T-helper 17 cell (primary cell): ENCODE results near the gene SERPINA5. TPM values are rescaled to one million over a fixed set of nuclear protein-coding genes. Genes with fewer than 3 reads are reported as not detected.

Experiments used
- ATAC-seq: fragments of 150-1000 bp; cut with Tn5 transposase; 2 replicates; pipeline ENCODE4 v1.10.0; 2021; ENCODE audit warnings: mild to moderate bottlenecking, moderate library complexity
- DNase-seq, 3 donors: peaks; one replicate each; pipeline versions ENCODE4 v3.0.0 to v3.0.0-alpha.2; 2020 to 2021
- H3K9me3 ChIP-seq: one replicate; pipeline ENCODE4 v1.7.0; 2013; ENCODE audit warnings: low read length, mild to moderate bottlenecking; ENCODE audit not compliant: control insufficient read depth, poor library complexity, severe bottlenecking
- H3K27ac Mint-ChIP-seq: one replicate; pipeline ENCODE4 v1.8.0; 2022; ENCODE audit warnings: mild to moderate bottlenecking, moderate library complexity, mixed read lengths
- H3K27me3 Mint-ChIP-seq: one replicate; pipeline ENCODE4 v1.8.0; 2022; ENCODE audit warnings: mixed read lengths
- H3K36me3 Mint-ChIP-seq: one replicate; pipeline ENCODE4 v1.8.0; 2022; ENCODE audit warnings: low read depth, mixed read lengths
- H3K4me1 Mint-ChIP-seq: one replicate; pipeline ENCODE4 v1.8.0; 2022; ENCODE audit warnings: mild to moderate bottlenecking, mixed read lengths
- H3K4me3 Mint-ChIP-seq: one replicate; pipeline ENCODE4 v1.8.0; 2022; ENCODE audit warnings: mild to moderate bottlenecking, moderate library complexity, mixed read lengths
- total RNA-seq, 4 donors: library from RNA in 2 of 4; stranded (reverse) in 2 of 4; gene quantifications; one replicate each; pipeline ENCODE4 v1.2.3 and lab custom pipeline; 2022 to 2026

Gene SERPINA5
- total RNA-seq (not detected), total RNA-seq (lab: John Stamatoyannopoulos, UW) (0 reads per million in 2 donors)

- peaks cover 2% of the 10 kb centered on the region for H3K36me3 Mint-ChIP-seq
- ATAC-seq: no peak
- no peak within 1 kb of the TSS for H3K4me3 Mint-ChIP-seq
- no peaks in the 10 kb centered on the region for H3K9me3 ChIP-seq
- no peak within 1 kb of the TSS for H3K27ac Mint-ChIP-seq
- no peaks in the 10 kb centered on the region for H3K4me1 Mint-ChIP-seq
- H3K27me3 Mint-ChIP-seq: peaks cover 35% of the 10 kb centered on the region
- no peak for DNase-seq
These were observed at the start of gene SERPINA5 for GRCh38 chr14:94581127-94581999. Gene SERPINA5, plus strand, starts transcription at chr14:94581426. Its CDS starts 5,937 bp downstream, at chr14:94587363.

GRCh38 chr14:94532447-94532846 lies 48.8 kb upstream of the SERPINA5 start:
- Mint-ChIP-seq H3K4me1 (no peaks in the 10 kb centered on the region), H3K27ac (no peak overlapping the region), H3K27me3 (peaks cover 14% of the 10 kb centered on the region), H3K4me3 (no peak overlapping the region), H3K36me3 (no peaks in the 10 kb centered on the region)
- ATAC-seq: no peak
- no peak for DNase-seq
- no peaks in the 10 kb centered on the region for H3K9me3 ChIP-seq

GRCh38 chr14:94535506-94535905 lies 45.7 kb upstream of the SERPINA5 start:
- no peak for DNase-seq
- Mint-ChIP-seq H3K4me3 (no peak overlapping the region), H3K27ac (no peak overlapping the region), H3K27me3 (peaks cover 29% of the 10 kb centered on the region), H3K36me3 (no peaks in the 10 kb centered on the region), H3K4me1 (no peaks in the 10 kb centered on the region)
- no peak for ATAC-seq
- no peaks in the 10 kb centered on the region for H3K9me3 ChIP-seq

GRCh38 chr14:94536836-94537235 lies 44.4 kb upstream of the SERPINA5 start:
- DNase-seq (no peak), ATAC-seq (no peak)
- Mint-ChIP-seq H3K4me1 (no peaks in the 10 kb centered on the region), H3K36me3 (no peaks in the 10 kb centered on the region), H3K27ac (no peak overlapping the region), H3K4me3 (no peak overlapping the region), H3K27me3 (peaks cover 40% of the 10 kb centered on the region)
- no peaks in the 10 kb centered on the region for H3K9me3 ChIP-seq

GRCh38 chr14:94538070-94538740 lies 43.0 kb upstream of the SERPINA5 start:
- H3K9me3 ChIP-seq: no peaks in the 10 kb centered on the region
- ATAC-seq: no peak
- no peaks in the 10 kb centered on the region for H3K36me3 Mint-ChIP-seq
- H3K27ac Mint-ChIP-seq: no peak overlapping the region
- H3K4me1 Mint-ChIP-seq: no peaks in the 10 kb centered on the region
- no peak for DNase-seq
- H3K4me3 Mint-ChIP-seq: no peak overlapping the region
- peaks cover 38% of the 10 kb centered on the region for H3K27me3 Mint-ChIP-seq

GRCh38 chr14:94539181-94539580 lies 42.0 kb upstream of the SERPINA5 start:
- Mint-ChIP-seq H3K4me1 (no peaks in the 10 kb centered on the region), H3K27ac (no peak overlapping the region), H3K4me3 (no peak overlapping the region), H3K36me3 (no peaks in the 10 kb centered on the region), H3K27me3 (peaks cover 34% of the 10 kb centered on the region)
- ATAC-seq (no peak), DNase-seq (no peak)
- no peaks in the 10 kb centered on the region for H3K9me3 ChIP-seq

GRCh38 chr14:94540031-94540794 lies 41.0 kb upstream of the SERPINA5 start:
- H3K27me3 Mint-ChIP-seq: peaks cover 34% of the 10 kb centered on the region
- no peaks in the 10 kb centered on the region for H3K9me3 ChIP-seq
- H3K4me3 Mint-ChIP-seq: no peak overlapping the region
- ATAC-seq (no peak), DNase-seq (no peak)
- no peaks in the 10 kb centered on the region for H3K4me1 Mint-ChIP-seq
- H3K36me3 Mint-ChIP-seq: no peaks in the 10 kb centered on the region
- H3K27ac Mint-ChIP-seq: no peak overlapping the region

- Mint-ChIP-seq H3K27me3 (peaks cover 34% of the 10 kb centered on the region), H3K4me3 (no peak overlapping the region), H3K4me1 (no peaks in the 10 kb centered on the region), H3K27ac (no peak overlapping the region), H3K36me3 (no peaks in the 10 kb centered on the region)
- no peak for DNase-seq
- ATAC-seq: no peak
- no peaks in the 10 kb centered on the region for H3K9me3 ChIP-seq
These were observed 39.8 kb upstream of the SERPINA5 start for GRCh38 chr14:94541234-94541975.

- Mint-ChIP-seq H3K4me3 (no peak overlapping the region), H3K27me3 (peaks cover 34% of the 10 kb centered on the region), H3K36me3 (no peaks in the 10 kb centered on the region), H3K4me1 (no peaks in the 10 kb centered on the region), H3K27ac (no peak overlapping the region)
- no peak for ATAC-seq
- no peak for DNase-seq
- no peaks in the 10 kb centered on the region for H3K9me3 ChIP-seq
These were observed 39.0 kb upstream of the SERPINA5 start for GRCh38 chr14:94542111-94542810.

- Mint-ChIP-seq H3K4me3 (no peak overlapping the region), H3K4me1 (no peaks in the 10 kb centered on the region), H3K27ac (no peak overlapping the region), H3K36me3 (no peaks in the 10 kb centered on the region), H3K27me3 (peaks cover 39% of the 10 kb centered on the region)
- no peaks in the 10 kb centered on the region for H3K9me3 ChIP-seq
- ATAC-seq (no peak), DNase-seq (no peak)
These were observed 38.3 kb upstream of the SERPINA5 start for GRCh38 chr14:94542811-94543440.

- H3K4me1 Mint-ChIP-seq: no peaks in the 10 kb centered on the region
- no peak for ATAC-seq
- no peaks in the 10 kb centered on the region for H3K9me3 ChIP-seq
- no peaks in the 10 kb centered on the region for H3K36me3 Mint-ChIP-seq
- H3K4me3 Mint-ChIP-seq: no peak overlapping the region
- DNase-seq: no peak
- H3K27me3 Mint-ChIP-seq: peaks cover 34% of the 10 kb centered on the region
- H3K27ac Mint-ChIP-seq: no peak overlapping the region
These were observed 37.6 kb upstream of the SERPINA5 start for GRCh38 chr14:94543449-94544124.
